HG03095 (cell line): Measurements from ENCODE around the gene NDUFA6.
"Not testable (repeated sequence)": the region's sequence is repeated elsewhere in the genome, so short reads cannot be mapped to it uniquely, and the experiment has no call there.

Experiments used
- ATAC-seq: cut with Tn5 transposase; IDR thresholded peaks from one replicate; pipeline ENCODE4 v1.9.1; 2021; ENCODE audit warnings: moderate library complexity; ENCODE audit not compliant: unreplicated experiment

The NDUFA6 gene

DNA sequence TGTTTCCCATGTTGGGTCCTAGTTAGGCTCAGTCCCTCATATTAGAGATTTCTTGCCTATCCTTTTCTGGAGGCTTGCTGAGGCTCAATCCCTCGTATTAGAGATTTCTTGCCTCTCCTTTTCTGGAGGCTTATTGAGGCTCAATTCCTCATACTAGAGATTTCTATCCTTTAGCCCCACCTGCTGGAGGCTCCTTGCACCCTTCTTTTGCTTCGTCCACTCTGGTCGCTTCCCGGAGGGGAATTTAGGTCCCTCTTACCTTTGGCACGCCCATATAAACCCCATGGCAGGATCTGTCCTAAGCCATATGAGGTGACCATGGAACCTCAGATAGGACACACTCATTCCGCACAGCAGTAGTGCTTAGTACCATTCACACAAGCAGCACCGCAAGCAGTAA, 24.1 kb upstream of the NDUFA6 start:
- ATAC-seq: no peak

DNA sequence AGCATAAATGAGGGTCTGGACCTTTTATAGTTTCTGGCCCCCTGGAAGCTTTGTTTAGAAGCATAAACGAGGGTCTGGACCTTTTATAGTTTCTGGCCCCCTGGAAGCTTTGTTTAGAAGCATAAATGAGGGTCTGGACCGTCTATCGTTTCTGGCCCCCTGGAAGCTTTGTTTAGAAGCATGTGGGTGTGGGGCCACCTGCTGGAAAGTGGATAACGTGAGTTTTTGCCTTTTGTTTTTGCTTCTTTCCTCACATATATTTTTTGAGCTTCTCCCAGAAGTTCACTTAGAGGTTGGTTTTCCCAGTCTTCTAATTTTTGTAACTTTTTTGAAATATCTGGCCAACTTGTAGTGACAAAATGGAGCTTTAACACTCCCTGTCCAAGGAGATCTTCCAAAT, 22.2 kb upstream of the NDUFA6 start:
- not testable (repeated sequence) for ATAC-seq

DNA sequence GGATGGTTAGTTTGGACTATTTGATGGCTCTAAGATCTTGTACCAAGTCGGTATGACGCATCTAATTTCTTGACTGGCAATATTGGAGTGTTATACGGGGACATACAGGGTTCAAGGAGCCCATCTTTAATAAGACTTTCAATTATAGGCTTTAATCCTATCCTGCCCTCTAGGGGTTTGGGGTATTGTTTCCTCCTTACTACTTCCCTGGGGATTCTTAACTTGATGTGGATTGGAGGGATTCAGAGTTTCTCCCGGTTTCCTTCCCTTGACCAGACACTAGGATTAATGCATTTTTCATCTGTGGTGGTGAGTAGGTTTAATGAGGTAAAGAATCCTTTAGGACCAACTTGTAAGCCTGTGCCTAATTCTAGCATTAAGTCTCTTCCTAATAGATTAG, 21.2 kb upstream of the NDUFA6 start:
- ATAC-seq: no peak

- ATAC-seq: no peak
Observed at GRCh38 chr22:42108848-42109247, 18.3 kb upstream of the NDUFA6 start.

DNA sequence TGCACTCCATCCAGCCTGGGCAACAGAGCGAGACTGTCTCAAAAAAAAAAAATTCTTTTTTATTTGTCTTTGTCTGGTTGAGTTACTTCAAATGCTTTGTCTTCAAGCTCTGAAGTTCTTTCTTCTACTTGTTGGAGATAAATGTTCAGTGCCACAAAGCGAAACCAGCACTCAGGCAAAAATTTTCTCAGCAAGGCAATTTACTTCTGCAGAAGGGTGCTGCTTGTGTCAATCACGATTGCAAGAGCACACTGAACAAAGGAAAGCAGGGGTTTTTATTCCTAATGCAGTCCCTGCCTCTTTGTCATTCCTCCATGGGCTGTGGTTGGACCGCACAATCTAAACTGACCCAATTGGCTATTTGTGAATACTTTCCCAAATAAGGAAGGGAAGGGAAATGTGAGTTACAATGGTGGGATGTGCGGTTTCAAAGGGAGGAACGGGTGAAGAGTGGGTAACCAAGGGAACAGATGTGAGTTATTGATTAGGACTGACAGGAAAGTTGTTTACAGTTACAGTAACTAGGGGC, 13.8 kb upstream of the NDUFA6 start:
- ATAC-seq: not testable (repeated sequence)

GRCh38 chr22:42101199-42101598, 10.6 kb upstream of the NDUFA6 start:
- ATAC-seq: no peak

DNA sequence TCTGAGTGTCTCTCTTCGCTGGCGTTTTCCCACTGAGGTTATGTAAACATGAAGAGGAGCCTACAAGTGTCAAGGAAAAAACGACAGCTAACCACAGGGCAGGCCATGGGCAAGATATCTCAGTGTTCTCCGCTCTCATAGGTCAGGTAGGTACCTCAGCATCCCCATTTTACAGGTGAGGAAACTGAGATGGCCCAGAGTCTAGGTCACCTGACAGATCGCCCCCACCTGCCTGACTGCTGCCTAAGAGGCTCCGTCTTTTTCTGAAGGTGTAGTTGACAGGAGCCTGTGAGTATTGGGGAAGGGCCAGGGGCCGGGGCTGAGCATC, 847 bp upstream of the NDUFA6 start:
- ATAC-seq: no peak

DNA sequence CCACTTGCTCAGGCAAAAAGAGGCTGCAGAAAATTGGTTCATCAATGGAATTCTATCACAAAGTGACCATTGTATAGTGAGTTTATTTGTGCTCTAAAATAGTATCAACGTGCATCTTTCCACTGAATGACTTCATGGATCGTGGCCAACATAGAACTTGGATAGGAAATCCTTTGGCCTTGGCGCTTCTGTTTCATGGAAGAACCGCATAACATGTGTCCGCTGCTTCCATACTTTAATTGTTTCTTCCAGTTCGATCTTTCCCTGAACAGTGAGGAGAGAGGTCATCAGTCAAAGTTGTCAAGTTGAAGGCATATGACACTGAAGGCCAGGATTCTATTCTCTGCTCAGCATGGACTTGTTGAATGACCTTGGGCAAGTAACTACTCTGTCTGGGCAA, 4.5 kb downstream of the NDUFA6 start:
- ATAC-seq: no peak

DNA sequence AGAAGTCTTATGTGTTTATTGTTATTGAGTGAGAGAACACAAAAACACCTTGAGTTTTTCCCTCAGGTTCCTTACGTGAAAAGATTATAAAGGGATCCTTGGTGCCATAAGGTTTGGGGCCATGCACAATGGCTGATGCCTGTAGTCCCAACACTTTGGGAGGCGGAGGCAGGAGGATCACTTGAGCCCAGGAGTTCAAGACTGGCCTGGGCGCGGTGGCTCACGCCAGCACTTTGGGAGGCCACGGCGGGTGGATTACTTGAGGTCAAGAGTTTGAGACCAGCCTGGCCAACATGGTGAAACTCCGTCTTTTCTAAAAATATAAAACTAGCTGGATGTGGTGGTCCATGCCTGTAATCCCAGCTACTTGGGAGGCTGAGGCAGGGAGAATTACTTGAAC, 5.7 kb downstream of the NDUFA6 start:
- ATAC-seq: no peak

- ATAC-seq: no peak
Observed at GRCh38 chr22:42083119-42083518, 7.5 kb downstream of the NDUFA6 start.

DNA sequence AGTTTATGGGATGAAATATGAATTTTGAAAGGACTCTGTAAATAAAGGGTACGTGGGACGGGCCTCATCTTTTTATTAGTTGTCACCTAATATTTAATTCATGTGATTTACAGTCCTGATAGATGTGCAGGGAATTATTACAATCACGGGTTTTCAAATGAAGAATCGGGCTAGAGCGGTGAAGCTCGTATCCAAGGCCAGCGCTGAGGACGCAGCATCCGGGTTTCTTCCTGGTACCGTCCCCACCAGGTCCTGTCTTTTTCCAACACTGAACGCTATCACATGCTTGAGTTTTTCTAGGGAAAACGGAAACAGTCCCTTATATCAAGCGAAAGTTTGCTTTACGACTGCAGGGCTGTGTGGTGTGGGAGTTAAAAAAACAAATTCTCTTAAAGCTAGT, 10.3 kb downstream of the NDUFA6 start:
- no peak for ATAC-seq

DNA sequence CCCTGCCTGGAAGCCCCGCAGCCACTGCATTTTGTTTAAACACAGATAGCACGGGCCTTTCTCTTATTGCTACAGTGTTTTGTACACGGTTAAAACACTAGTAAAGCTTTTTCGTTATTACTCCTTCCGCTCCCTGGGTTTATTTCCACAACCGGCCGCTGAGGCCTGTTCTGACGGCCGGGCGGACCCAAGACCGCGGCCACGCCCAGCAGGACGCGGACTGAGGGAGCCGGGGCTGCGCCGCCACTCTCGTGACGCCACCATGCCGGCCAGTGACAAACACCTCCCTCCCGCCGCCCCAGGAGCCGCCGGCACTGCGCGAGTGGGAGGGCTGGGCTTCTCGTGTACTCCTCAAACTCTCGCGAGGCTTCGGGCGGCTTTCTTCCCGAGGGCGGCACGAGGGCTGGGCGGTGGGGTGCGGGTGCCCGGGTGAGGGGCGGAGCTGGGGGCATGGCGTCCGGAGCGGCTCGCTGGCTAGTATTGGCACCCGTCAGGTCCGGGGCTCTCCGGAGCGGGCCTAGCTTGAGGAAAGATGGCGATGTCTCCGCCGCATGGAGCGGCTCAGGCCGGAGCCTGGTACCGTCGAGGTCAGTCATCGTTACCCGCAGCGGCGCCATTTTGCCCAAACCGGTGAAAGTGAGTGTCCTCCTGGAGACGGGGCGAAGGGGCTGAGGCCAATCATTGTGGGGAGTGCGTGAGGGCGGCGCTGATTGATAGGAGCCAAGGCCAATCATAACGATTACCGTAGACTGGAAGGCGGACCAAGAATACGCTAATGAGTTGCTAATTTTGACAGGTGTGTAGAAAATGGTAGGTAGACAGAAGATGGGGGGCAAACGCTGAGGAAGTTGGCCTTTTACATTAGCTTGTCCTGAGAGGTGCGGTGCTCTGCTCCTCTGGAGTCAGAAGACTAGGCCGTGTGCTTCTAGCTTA, 11.0 kb downstream of the NDUFA6 start, which contains the start of gene SMDT1:
TSS of gene SMDT1 (plus strand) at position 382 of the 933 bp plus-strand sequence. CDS start at position 451, 69 bp downstream.
- ATAC-seq: peak; percentile 80

DNA sequence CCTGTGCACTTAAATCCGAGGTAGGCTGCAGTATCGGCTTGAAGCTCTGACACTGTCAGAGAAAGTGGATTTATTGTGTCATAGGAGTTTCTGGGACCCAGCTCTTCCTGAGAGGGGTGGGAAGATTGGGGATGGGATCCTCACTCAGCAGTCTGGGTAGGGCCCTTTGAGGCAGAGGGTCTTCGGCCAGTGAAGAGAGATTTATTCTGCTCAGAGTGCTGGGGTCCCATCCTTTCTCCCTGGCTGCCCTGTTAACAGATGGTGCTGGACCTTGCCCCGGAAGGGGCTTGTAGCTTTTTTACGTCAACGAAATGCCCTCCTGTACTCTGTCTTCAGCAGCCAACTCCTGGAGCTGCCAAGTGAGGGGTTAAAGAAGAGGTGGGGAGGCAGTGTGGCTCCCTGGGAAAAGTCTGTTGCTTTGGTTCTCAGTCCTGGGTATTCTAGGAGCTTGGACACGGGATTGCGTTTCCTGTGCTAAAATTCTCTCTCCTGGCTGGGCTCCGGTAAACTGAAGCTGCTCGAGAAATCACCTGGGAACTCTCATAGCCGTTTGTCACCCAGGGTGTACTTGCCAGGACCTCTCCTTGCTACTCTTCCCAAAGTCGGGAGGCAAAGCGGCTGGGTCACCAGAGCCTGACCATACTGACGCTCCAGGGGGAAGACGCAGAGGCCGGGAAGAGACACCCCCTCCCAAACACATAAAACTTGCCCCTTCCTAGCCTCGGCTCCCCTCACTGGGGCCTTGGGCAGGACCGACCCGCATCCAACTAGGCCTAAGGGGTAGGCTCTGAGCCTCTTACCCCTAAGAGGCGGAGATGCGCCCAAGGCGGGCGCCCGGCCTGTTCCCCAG, 11.9 kb downstream of the NDUFA6 start:
- peak; percentile 4 for ATAC-seq

DNA sequence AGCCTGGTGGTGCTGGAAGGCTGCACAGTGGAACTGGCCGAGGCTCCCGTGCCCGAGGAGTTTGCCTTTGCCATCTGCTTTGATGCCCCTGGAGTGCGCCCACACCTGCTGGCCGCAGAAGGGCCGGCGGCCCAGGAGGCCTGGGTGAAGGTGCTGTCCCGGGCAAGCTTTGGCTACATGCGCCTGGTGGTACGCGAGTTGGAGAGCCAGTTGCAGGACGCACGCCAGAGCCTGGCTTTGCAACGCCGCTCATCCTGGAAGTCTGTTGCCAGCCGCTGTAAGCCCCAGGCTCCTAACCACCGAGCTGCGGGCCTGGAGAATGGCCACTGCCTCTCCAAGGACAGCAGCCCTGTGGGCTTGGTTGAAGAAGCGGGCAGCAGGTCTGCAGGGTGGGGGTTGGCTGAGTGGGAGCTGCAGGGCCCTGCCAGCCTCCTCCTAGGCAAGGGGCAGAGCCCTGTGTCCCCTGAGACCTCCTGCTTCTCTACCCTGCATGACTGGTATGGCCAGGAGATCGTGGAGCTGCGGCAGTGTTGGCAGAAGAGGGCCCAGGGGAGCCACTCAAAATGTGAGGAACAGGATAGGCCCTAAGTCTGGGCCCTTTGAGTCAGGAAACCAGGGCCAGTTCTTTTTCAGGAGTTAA, 13.0 kb downstream of the NDUFA6 start:
- ATAC-seq: no peak

- ATAC-seq: no peak
Observed at GRCh38 chr22:42076764-42077485, 13.6 kb downstream of the NDUFA6 start.

GRCh38 chr22:42074846-42075676, 15.5 kb downstream of the NDUFA6 start:
- no peak for ATAC-seq

DNA sequence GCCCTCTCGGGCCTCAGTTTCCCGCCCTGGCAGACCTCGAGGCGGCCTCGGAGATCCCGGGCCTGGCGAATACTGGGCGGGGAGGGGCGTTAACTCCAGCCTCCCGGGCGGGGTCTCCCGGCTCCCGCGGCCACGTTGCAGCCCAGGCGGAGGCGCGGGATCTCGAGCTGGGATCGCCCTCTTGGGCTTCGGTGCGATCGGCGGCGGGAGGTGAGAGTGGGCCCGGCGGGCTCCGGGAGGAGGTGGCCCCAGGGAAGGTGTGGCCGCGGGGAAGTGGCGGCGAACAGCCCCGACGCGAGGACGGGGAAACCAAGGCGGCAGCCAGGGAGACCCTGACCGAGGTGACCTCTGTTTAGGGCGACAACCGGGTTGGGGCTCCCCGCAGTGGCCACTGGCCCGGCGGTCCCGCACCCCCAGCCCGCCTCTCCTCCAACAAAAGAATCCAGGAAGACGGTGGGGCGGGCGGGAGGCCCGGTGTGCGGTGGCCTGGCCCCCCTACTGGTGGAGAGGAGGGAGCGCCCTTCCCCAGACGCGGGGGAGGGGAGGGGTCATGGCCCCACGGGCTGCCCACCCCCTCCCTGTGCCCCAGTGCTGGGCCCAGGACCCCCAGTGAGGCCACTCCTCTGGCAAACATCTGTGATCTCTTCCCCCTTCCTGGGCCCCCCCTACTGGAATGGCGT, 16.3 kb downstream of the NDUFA6 start, which contains the start of gene PHETA2:
TSS of gene PHETA2 (plus strand) at position 117 of the 680 bp plus-strand sequence. CDS start 3,046 bp downstream, outside the sequence.
- ATAC-seq: no peak

DNA sequence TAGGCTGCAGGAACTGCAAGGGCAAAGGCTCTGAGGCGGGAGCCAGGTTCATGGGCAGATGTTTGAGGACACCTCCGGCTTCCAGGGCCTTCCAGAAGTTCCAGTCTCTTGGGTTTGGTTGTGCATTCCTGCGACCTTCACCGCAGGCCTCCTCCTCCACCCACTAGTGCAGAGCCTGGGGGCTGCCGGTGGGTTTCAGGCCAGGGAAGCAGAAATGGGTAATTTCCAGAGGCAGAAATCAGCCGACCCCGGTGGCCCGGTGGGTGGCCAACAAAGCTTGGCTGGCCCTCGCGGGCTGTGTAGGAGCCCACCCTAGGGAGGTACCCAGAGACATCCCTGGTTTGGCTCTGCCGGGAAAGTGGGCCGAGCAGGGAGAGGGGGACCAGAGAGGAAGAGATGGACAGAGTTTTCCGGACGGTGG, 16.9 kb downstream of the NDUFA6 start:
- no peak for ATAC-seq
